Upper lobe of left lung (tissue), 6 donors: ENCODE measurements around the gene THAP12. TPM values are rescaled to one million over a fixed set of nuclear protein-coding genes. Genes with fewer than 3 reads are reported as not detected.

Source experiments
- ATAC-seq, 2 donors: fragments of 200-7000 bp; cut with Tn5 transposase; one replicate each; pipeline ENCODE4 v1.9.1; 2022; ENCODE audit warnings: mild to moderate bottlenecking in 2 of 2, moderate library complexity in 2 of 2; ENCODE audit not compliant: low FRiP score in 2 of 2
- DNase-seq, 2 donors: peaks; one replicate each; pipeline ENCODE4 v3.0.0-alpha.2; 2019 to 2020
- H3K27ac ChIP-seq, 4 donors: fragments of 200-600 bp; sonication (generic); one replicate each; pipeline ENCODE4 v1.5.1; 2016 to 2019
- H3K27me3 ChIP-seq, 4 donors: fragments of 200-600 bp; sonication (generic); one replicate each; pipeline ENCODE4 v1.5.1; 2017 to 2019
- H3K36me3 ChIP-seq, 4 donors: fragments of 200-600 bp; sonication (generic); one replicate each; pipeline ENCODE4 v1.5.1; 2016 to 2019
- H3K4me1 ChIP-seq, 4 donors: fragments of 200-600 bp; sonication (generic); one replicate each; pipeline ENCODE4 v1.5.1; 2018 to 2019
- H3K4me3 ChIP-seq, 4 donors: fragments of 200-600 bp; sonication (generic); one replicate each; pipeline ENCODE4 v1.5.1; 2017 to 2019; ENCODE audit warnings: mild to moderate bottlenecking in 2 of 4, moderate library complexity in 1 of 4
- H3K9me3 ChIP-seq, 4 donors: fragments of 200-600 bp; sonication (generic); one replicate each; pipeline ENCODE4 v1.5.1; 2018 to 2019
- EP300 ChIP-seq, 4 donors: sonication (generic); formaldehyde crosslinking; IDR thresholded peaks; one replicate each; pipeline ENCODE4 v1.5.1; 2017; ENCODE audit warnings: antibody characterized with exemption in 4 of 4, control low read depth in 2 of 4
- POLR2A ChIP-seq, 4 donors: fragments of 450-650 bp; IDR thresholded peaks; one replicate each; pipeline ENCODE4 v1.5.1; 2016 to 2017; ENCODE audit warnings: antibody characterized with exemption in 4 of 4, mild to moderate bottlenecking in 2 of 4
- POLR2AphosphoS5 ChIP-seq, 2 donors: sonication (generic); formaldehyde crosslinking; IDR thresholded peaks; one replicate each; pipeline ENCODE4 v1.5.1; 2017; ENCODE audit warnings: antibody characterized with exemption in 2 of 2
- WGBS, 2 donors: methylation state at CpG; one replicate each; pipeline ENCODE4 v1.1.5; 2017 to 2018; 5-methylcytosine and 5-hydroxymethylcytosine counted together
- total RNA-seq, 6 donors: library from RNA; depleted of rRNA in 4 of 6; stranded (reverse); fragments of >200 nt in 4 of 6; gene quantifications; one replicate each; pipeline versions ENCODE4 v1.1.0 to v1.2.1, GENCODE V29; 2016 to 2021
- TF ChIP-seq, protein P1 (sequence below), 6 experiments: fragments of 450-650 bp in 4 of 6; fragments of 200-600 bp in 2 of 6; sonication (generic) in 2 of 6; IDR thresholded peaks; one replicate each; pipeline ENCODE4 v1.5.1; 2016 to 2019; ENCODE audit warnings: antibody characterized with exemption in 6 of 6
- donor health status: DM: no; HTN: no; CAD: no; lungs with moderate emphysema.
- donor health status: DM: no; HTN: yes; CAD: no; lungs with severe emphysema.

THAP12 gene
- total RNA-seq, 6 donors from 2014 or later, result 9.1 to 35.8 (median 34.2) TPM

DNA sequence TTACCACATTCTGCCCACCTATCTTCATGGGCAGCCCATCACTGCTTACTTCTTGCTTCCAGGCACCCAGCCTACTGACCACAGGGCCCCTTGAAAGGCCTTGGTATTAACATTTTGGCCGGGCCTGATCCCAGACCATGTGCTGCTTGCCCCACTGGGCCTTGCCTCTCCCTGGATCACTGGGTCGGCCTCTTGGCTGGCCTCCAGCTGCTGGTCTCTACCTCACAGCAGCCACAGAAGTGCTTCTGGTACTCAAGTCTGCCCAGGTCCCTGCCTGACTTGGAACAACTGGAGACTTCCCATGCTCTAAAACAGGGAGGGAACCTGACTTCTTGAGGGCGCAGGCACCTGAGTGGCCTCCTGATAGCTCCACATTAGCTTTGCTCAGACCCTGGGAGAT lies 63.6 kb downstream of the THAP12 start:
- H3K4me1 ChIP-seq, result peaks cover 0 to 8% (median 2%) of the 10 kb centered on the region in 4 donors
- H3K36me3 ChIP-seq, result no peaks in the 10 kb centered on the region
- 50 to 67% methylated on average over 1 to 3 of the region's 3 CpGs for WGBS, 2 donors
- peaks cover 0 to 9% (median 6%) of the 10 kb centered on the region in 4 donors for H3K27me3 ChIP-seq
- TF ChIP-seq EP300 (IDR thresholded peaks at IDR 0.05) (no peak), POLR2A (IDR thresholded peaks at IDR 0.05) (no peak), POLR2AphosphoS5 (IDR thresholded peaks at IDR 0.05) (no peak)
- TF ChIP-seq, protein P1, sequence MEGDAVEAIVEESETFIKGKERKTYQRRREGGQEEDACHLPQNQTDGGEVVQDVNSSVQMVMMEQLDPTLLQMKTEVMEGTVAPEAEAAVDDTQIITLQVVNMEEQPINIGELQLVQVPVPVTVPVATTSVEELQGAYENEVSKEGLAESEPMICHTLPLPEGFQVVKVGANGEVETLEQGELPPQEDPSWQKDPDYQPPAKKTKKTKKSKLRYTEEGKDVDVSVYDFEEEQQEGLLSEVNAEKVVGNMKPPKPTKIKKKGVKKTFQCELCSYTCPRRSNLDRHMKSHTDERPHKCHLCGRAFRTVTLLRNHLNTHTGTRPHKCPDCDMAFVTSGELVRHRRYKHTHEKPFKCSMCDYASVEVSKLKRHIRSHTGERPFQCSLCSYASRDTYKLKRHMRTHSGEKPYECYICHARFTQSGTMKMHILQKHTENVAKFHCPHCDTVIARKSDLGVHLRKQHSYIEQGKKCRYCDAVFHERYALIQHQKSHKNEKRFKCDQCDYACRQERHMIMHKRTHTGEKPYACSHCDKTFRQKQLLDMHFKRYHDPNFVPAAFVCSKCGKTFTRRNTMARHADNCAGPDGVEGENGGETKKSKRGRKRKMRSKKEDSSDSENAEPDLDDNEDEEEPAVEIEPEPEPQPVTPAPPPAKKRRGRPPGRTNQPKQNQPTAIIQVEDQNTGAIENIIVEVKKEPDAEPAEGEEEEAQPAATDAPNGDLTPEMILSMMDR (IDR thresholded peaks at IDR 0.05), result no peak
- no peak overlapping the region for H3K4me3 ChIP-seq
- ATAC-seq (no peak), DNase-seq (no peak)
- H3K9me3 ChIP-seq, result no peaks in the 10 kb centered on the region
- no peak overlapping the region for H3K27ac ChIP-seq

DNA sequence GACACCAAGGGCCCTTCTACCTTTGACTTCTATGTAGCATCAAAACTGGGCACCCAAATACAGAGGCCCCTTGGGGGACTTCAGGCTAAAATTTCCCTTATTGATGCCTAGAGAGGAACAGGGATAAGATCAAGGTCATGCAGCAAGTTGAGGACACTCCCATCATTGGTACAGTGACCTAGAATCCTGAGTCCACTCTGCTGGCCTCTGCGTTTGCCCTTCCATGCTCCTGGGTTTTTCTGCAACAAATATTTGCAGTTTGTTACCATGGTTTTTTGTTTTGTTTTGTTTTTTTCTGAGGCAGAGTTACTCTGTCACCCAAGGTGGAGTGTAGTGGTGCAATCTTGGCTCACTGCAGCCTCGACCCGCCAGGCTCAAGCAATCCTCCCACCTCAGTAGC lies 64.2 kb downstream of the THAP12 start:
- Histone ChIP-seq H3K9me3 (no peaks in the 10 kb centered on the region), H3K4me1 (peaks cover 0 to 3% (median 1%) of the 10 kb centered on the region in 4 donors), H3K4me3 (no peak overlapping the region), H3K27me3 (peaks cover 0 to 3% (median under 1%) of the 10 kb centered on the region in 4 donors), H3K36me3 (no peaks in the 10 kb centered on the region), H3K27ac (no peak overlapping the region)
- ATAC-seq (no peak), DNase-seq (no peak)
- 61 to 69% methylated on average over 3 of the region's 3 CpGs for WGBS, 2 donors
- TF ChIP-seq POLR2A (IDR thresholded peaks at IDR 0.05) (no peak), EP300 (IDR thresholded peaks at IDR 0.05) (no peak), POLR2AphosphoS5 (IDR thresholded peaks at IDR 0.05) (no peak)
- TF ChIP-seq, protein P1 (IDR thresholded peaks at IDR 0.05), result no peak

DNA sequence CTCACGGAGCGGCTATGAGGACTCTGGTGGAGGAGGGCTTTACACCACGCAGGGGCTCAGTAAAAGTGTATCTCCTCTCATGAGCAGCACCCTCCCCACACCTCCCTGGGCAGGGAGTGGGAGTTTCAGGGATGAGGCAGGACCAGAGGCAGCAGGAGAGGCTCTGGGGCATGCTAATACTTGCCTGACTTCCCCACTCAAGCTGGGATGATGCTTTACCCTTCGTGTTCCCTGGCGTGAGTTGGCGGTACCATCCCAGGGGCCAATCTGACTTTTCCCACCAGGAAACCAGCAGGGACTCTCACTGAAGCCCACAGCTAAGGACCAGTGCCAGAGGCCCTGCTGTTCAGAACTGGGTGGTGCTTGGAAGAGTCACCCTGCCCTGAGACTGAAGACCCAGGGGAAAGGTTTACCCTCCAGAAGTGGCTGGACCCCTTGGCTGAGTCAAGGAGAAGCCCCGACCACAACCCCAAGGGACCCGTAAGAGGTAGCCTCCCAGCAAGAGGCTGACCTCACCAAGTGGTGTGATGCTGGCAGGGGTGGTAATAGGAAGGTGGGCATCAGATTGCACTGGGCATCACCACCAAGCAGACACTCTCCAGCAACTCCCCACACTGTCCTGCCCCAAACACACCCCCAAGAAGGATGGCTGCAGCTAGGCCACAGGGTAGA lies 65.6 kb downstream of the THAP12 start:
- no peaks in the 10 kb centered on the region for H3K27me3 ChIP-seq
- no peak overlapping the region for H3K27ac ChIP-seq
- ATAC-seq (no peak), DNase-seq (no peak)
- TF ChIP-seq POLR2A (IDR thresholded peaks at IDR 0.05) (no peak), POLR2AphosphoS5 (IDR thresholded peaks at IDR 0.05) (no peak), EP300 (IDR thresholded peaks at IDR 0.05) (no peak)
- TF ChIP-seq, protein P1 (IDR thresholded peaks at IDR 0.05), result no peak
- H3K9me3 ChIP-seq, result no peaks in the 10 kb centered on the region
- 87 to 88% methylated on average over 3 to 8 of the region's 8 CpGs for WGBS, 2 donors
- H3K4me3 ChIP-seq, result no peak overlapping the region
- H3K4me1 ChIP-seq, result no peaks in the 10 kb centered on the region
- H3K36me3 ChIP-seq, result no peaks in the 10 kb centered on the region

DNA sequence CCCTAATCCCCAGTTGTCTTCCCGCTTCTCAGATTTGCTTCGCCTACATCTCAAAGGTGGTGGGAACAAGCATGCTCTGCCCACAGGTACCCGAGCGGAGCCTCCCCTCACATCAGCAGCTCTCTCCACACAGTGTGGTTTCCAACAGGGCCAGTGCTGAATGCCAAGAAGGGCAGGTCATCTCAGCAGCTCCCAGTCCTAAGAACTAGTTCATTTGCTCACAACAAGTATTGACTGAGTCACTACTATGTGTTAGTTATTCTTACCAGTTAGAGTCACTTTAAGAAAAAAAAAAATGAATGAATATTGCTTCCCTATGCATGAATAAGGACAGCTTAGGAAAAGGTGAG lies 66.2 kb downstream of the THAP12 start:
- Histone ChIP-seq H3K4me1 (no peaks in the 10 kb centered on the region), H3K4me3 (no peak overlapping the region), H3K27me3 (no peaks in the 10 kb centered on the region), H3K27ac (no peak overlapping the region), H3K9me3 (no peaks in the 10 kb centered on the region), H3K36me3 (no peaks in the 10 kb centered on the region)
- no peak for DNase-seq
- TF ChIP-seq, protein P1 (IDR thresholded peaks at IDR 0.05), result no peak
- no peak for TF ChIP-seq POLR2AphosphoS5 (IDR thresholded peaks at IDR 0.05)
- no peak for TF ChIP-seq EP300 (IDR thresholded peaks at IDR 0.05)
- WGBS, 2 donors, result 86 to 94% methylated on average over 4 of the region's 4 CpGs
- no peak for ATAC-seq
